Hepatocyte (in vitro differentiated cells): ENCODE data around the gene PRAC2. TPM values are rescaled to one million over a fixed set of nuclear protein-coding genes. Genes with fewer than 3 reads are reported as not detected.

Experiments used
- DNase-seq: peaks from one replicate; pipeline ENCODE4 v3.0.0-alpha.2; 2016; ENCODE audit warnings: low spot score
- H2AFZ ChIP-seq: fragments of 200-600 bp; sonication (generic); 2 replicates; pipeline ENCODE4 v1.6.0; 2016; ENCODE audit warnings: antibody characterized with exemption, mild to moderate bottlenecking
- H3K27ac ChIP-seq: fragments of 200-600 bp; sonication (generic); 2 replicates; pipeline ENCODE4 v1.5.1; 2016; ENCODE audit warnings: mild to moderate bottlenecking
- H3K27me3 ChIP-seq: fragments of 200-600 bp; sonication (generic); 2 replicates; pipeline ENCODE4 v1.6.1; 2016
- H3K36me3 ChIP-seq: fragments of 200-600 bp; sonication (generic); replicated peaks from 2 replicates; pipeline ENCODE4 v1.5.1; 2016; ENCODE audit warnings: low read depth; ENCODE audit not compliant: insufficient read depth
- H3K4me1 ChIP-seq: fragments of 200-600 bp; sonication (generic); 2 replicates; pipeline ENCODE4 v1.5.1; 2016; ENCODE audit warnings: mild to moderate bottlenecking, moderate library complexity; ENCODE audit not compliant: insufficient read depth
- H3K4me2 ChIP-seq: fragments of 200-600 bp; sonication (generic); 2 replicates; pipeline ENCODE4 v1.6.0; 2016
- H3K4me3 ChIP-seq: fragments of 200-600 bp; sonication (generic); 2 replicates; pipeline ENCODE4 v1.5.1; 2016; ENCODE audit warnings: mild to moderate bottlenecking
- H3K79me2 ChIP-seq: fragments of 200-600 bp; sonication (generic); 2 replicates; pipeline ENCODE4 v1.6.0; 2017; ENCODE audit warnings: mild to moderate bottlenecking
- H3K9me2 ChIP-seq: fragments of 200-600 bp; sonication (generic); replicated peaks from 2 replicates; pipeline ENCODE4 v1.6.0; 2017; ENCODE audit warnings: mild to moderate bottlenecking; ENCODE audit not compliant: insufficient read depth
- H3K9me3 ChIP-seq: fragments of 200-600 bp; sonication (generic); 2 replicates; pipeline ENCODE4 v1.5.1; 2016; ENCODE audit warnings: low read depth, mild to moderate bottlenecking
- H4K20me1 ChIP-seq: fragments of 200-600 bp; sonication (generic); 2 replicates; pipeline ENCODE4 v1.6.0; 2016; ENCODE audit warnings: mild to moderate bottlenecking; ENCODE audit not compliant: insufficient read depth, poor library complexity, severe bottlenecking
- EZH2 ChIP-seq: fragments of 200-600 bp; sonication (generic); IDR thresholded peaks from 2 replicates; pipeline ENCODE4 v1.6.1; 2016; ENCODE audit warnings: antibody characterized with exemption, mild to moderate bottlenecking, borderline replicate concordance
- EZH2phosphoT487 ChIP-seq: fragments of 200-600 bp; sonication (generic); IDR thresholded peaks from one replicate; pipeline ENCODE4 v1.6.1; 2018; ENCODE audit warnings: antibody characterized with exemption, mild to moderate bottlenecking, low read depth, moderate library complexity; ENCODE audit not compliant: unreplicated experiment, severe bottlenecking
- WGBS: methylation state at CpG from one replicate; pipeline ENCODE4 v1.1.6; 2016; ENCODE audit warnings: low lambda C conversion rate; ENCODE audit errors: missing lambda C conversion rate; 5-methylcytosine and 5-hydroxymethylcytosine counted together
- polyA plus RNA-seq: library from polyadenylated mRNA; unstranded; fragments of >200 nt; fragmentation: Nextera tagmentation; extraction: Ambion mirVana; gene quantifications from 2 replicates; pipeline ENCODE4 v1.2.1, GENCODE V29; 2016
- total RNA-seq: library from RNA; depleted of rRNA; stranded (reverse); fragments of >200 nt; gene quantifications from 2 replicates; pipeline ENCODE4 v1.2.3, GENCODE V29; 2014
- TF ChIP-seq, protein P1 (sequence below): fragments of 200-600 bp; sonication (generic); IDR thresholded peaks from 2 replicates; pipeline ENCODE4 v1.5.1; 2016; ENCODE audit warnings: antibody characterized with exemption, mild to moderate bottlenecking; ENCODE audit not compliant: poor library complexity

The PRAC2 gene
- total RNA-seq, result not detected in 2 replicates
- 1.5 TPM in 1 of 2 replicates, not detected in the other for polyA plus RNA-seq

GRCh38 chr17:48722915-48723422, at the start of gene PRAC2:
Gene PRAC2, plus strand, starts transcription at chr17:48723185. Its CDS starts 1,226 bp downstream, at chr17:48724411.
- Histone ChIP-seq H3K27me3 (peaks cover 99% of the 10 kb centered on the region), H3K27ac (no peak within 1 kb of the TSS), H2AFZ (peak within 1 kb of the TSS; percentile 50), H4K20me1 (no peaks in the 10 kb centered on the region), H3K36me3 (no peaks in the 10 kb centered on the region), H3K79me2 (no peaks in the 10 kb centered on the region), H3K4me1 (peaks cover 14% of the 10 kb centered on the region), H3K4me2 (peak within 1 kb of the TSS; percentile 60), H3K9me3 (no peaks in the 10 kb centered on the region), H3K4me3 (no peak within 1 kb of the TSS), H3K9me2 (no peaks in the 10 kb centered on the region)
- WGBS, result 2% methylated on average over 21 of the region's 21 CpGs
- no peak for DNase-seq
- TF ChIP-seq, protein P1, sequence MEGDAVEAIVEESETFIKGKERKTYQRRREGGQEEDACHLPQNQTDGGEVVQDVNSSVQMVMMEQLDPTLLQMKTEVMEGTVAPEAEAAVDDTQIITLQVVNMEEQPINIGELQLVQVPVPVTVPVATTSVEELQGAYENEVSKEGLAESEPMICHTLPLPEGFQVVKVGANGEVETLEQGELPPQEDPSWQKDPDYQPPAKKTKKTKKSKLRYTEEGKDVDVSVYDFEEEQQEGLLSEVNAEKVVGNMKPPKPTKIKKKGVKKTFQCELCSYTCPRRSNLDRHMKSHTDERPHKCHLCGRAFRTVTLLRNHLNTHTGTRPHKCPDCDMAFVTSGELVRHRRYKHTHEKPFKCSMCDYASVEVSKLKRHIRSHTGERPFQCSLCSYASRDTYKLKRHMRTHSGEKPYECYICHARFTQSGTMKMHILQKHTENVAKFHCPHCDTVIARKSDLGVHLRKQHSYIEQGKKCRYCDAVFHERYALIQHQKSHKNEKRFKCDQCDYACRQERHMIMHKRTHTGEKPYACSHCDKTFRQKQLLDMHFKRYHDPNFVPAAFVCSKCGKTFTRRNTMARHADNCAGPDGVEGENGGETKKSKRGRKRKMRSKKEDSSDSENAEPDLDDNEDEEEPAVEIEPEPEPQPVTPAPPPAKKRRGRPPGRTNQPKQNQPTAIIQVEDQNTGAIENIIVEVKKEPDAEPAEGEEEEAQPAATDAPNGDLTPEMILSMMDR, result no peak
- TF ChIP-seq EZH2phosphoT487 (no peak), EZH2 (no peak)

DNA sequence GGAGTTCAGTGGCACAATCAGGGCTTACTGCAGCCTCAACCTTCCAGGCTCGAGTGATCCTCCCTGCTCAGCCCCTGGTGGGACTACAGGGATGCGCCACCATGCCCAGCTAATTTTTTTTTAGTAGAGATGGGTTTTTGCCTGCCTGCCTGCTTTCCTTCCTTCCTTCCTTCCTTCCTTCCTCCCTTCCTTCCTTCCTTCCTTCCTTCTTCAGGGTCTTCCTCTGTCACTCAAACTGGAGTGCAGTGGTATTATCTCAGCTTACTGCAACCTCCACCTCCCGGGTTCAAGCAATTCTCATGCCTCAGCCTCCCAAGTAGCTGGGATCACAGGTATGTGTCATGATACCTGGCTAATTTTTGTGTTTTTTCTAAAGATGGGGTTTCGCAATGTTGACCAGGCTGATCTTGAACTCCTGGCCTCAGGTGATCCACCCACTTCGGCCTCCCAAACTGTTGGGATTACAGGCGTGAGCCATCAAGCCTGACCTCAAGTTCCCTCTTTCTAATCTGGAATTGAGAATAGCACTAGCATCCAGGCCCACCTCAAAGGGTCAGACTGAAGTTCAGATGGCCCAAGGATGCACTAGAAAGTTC, 45.9 kb upstream of the PRAC2 start:
- Histone ChIP-seq H3K9me2 (no peaks in the 10 kb centered on the region), H3K4me3 (no peak overlapping the region), H3K27ac (no peak overlapping the region), H4K20me1 (no peaks in the 10 kb centered on the region), H3K9me3 (no peaks in the 10 kb centered on the region), H2AFZ (no peak overlapping the region), H3K4me2 (no peak overlapping the region), H3K36me3 (no peaks in the 10 kb centered on the region), H3K79me2 (no peaks in the 10 kb centered on the region), H3K27me3 (peaks cover 57% of the 10 kb centered on the region), H3K4me1 (no peaks in the 10 kb centered on the region)
- WGBS, result 82% methylated on average over 6 of the region's 6 CpGs
- TF ChIP-seq EZH2 (no peak), EZH2phosphoT487 (no peak)
- TF ChIP-seq, protein P1, result no peak
- no peak for DNase-seq

- H3K4me3 ChIP-seq, result no peak overlapping the region
- TF ChIP-seq EZH2, result no peak
- TF ChIP-seq, protein P1, result peak; percentile 93
- H3K79me2 ChIP-seq, result no peaks in the 10 kb centered on the region
Observed at GRCh38 chr17:48678141-48678971, 44.6 kb upstream of the PRAC2 start.

More at GRCh38 chr17:48678141-48678971, 44.6 kb upstream of the PRAC2 start:
- Histone ChIP-seq H4K20me1 (no peaks in the 10 kb centered on the region), H3K27ac (no peak overlapping the region), H3K4me2 (peak overlapping the region; percentile 72), H3K36me3 (no peaks in the 10 kb centered on the region), H3K9me3 (no peaks in the 10 kb centered on the region), H3K9me2 (no peaks in the 10 kb centered on the region), H2AFZ (no peak overlapping the region), H3K27me3 (peaks cover 62% of the 10 kb centered on the region), H3K4me1 (no peaks in the 10 kb centered on the region)
- peak; percentile 85 for DNase-seq
- 10% methylated on average over 41 of the region's 41 CpGs for WGBS
